Right lobe of liver (tissue), 6 donors: Measurements from ENCODE around the gene HIC1. TPM values are rescaled to one million over a fixed set of nuclear protein-coding genes. Genes with fewer than 3 reads are reported as not detected.

Source experiments
- ATAC-seq, 4 donors: fragments of 200-7000 bp; cut with Tn5 transposase; one replicate each; pipeline ENCODE4 v1.9.1; 2020; ENCODE audit warnings: mild to moderate bottlenecking in 4 of 4, moderate library complexity in 4 of 4
- DNase-seq, 3 donors: peaks; one replicate each; pipeline ENCODE4 v3.0.0-alpha.2; 2020
- H3K27ac ChIP-seq, 3 donors: fragments of 200-600 bp; one replicate each; pipeline ENCODE4 v1.8.0; 2022
- H3K27me3 ChIP-seq, 2 donors: fragments of 200-600 bp; one replicate each; pipeline ENCODE4 v1.8.0; 2022
- H3K36me3 ChIP-seq, 4 donors: fragments of 200-600 bp; sonication (generic) in 1 of 4; one replicate each; pipeline versions ENCODE4 v1.5.1 to v1.8.0; 2017 to 2022; ENCODE audit warnings: control low read depth in 1 of 4
- H3K4me1 ChIP-seq, 4 donors: fragments of 200-600 bp; sonication (generic) in 1 of 4; one replicate each; pipeline versions ENCODE4 v1.5.1 to v1.8.0; 2017 to 2022; ENCODE audit warnings: control low read depth in 1 of 4
- H3K4me3 ChIP-seq, 3 donors: fragments of 200-600 bp; one replicate each; pipeline ENCODE4 v1.8.0; 2022
- H3K9me3 ChIP-seq, 4 donors: fragments of 200-600 bp; sonication (generic) in 1 of 4; one replicate each; pipeline versions ENCODE4 v1.5.1 to v1.8.0; 2017 to 2022; ENCODE audit warnings: control low read depth in 1 of 4
- CTCF ChIP-seq, 4 donors: fragments of 200-600 bp in 3 of 4; fragments of 450-650 bp in 1 of 4; IDR thresholded peaks; one replicate each; pipeline versions ENCODE4 v1.5.1 to v1.8.0; 2016 to 2022; ENCODE audit warnings: antibody characterized with exemption in 4 of 4, mild to moderate bottlenecking in 2 of 4
- POLR2A ChIP-seq: fragments of 450-650 bp; IDR thresholded peaks from one replicate; pipeline ENCODE4 v1.6.1; 2017; ENCODE audit warnings: antibody characterized with exemption, mild to moderate bottlenecking
- WGBS: methylation state at CpG from one replicate; pipeline ENCODE4 v1.1.6; 2018; ENCODE audit warnings: low coverage, low lambda C conversion rate; ENCODE audit not compliant: insufficient coverage; ENCODE audit errors: missing lambda C conversion rate; 5-methylcytosine and 5-hydroxymethylcytosine counted together
- intact Hi-C, 2 donors: fragments of 100-400 bp; cut with DNase I; formaldehyde crosslinking; loops; one replicate each; pipeline versions ENCODE4 v1.11.2 to v1.14.1; 2022
- total RNA-seq, 6 experiments: library from RNA; depleted of rRNA in 2 of 6; stranded (reverse); fragments of >200 nt in 2 of 6; fragmentation: NEBNext Ultra II Directional in 3 of 6; extraction: Animal tissue kit (Norgen Biotek cat#: 25700) in 3 of 6; gene quantifications; one replicate each; pipeline versions ENCODE4 v1.1.0 to v1.2.4, GENCODE V29; 2016 to 2023
- donor health status: DM: no; HTN: yes; CAD: no.
- donor health status: DM: no; HTN: no; CAD: no.
- donor health status: DM: no; HTN: no; CAD: no.
- donor health status: DM: no; HTN: yes; CAD: no.
- donor health status: DM: no; HTN: yes; CAD: no.

The HIC1 gene
- total RNA-seq, 6 experiments from 2014 or later = 4.7 to 14.8 (median 6.1) TPM

GRCh38 chr17:2086306-2086705 lies 31.4 kb downstream of the HIC1 start:
- no peak for TF ChIP-seq POLR2A
- no peak for TF ChIP-seq CTCF (IDR thresholded peaks at IDR 0.05)
- Histone ChIP-seq H3K27me3 (no peaks in the 10 kb centered on the region), H3K4me3 (no peak overlapping the region), H3K36me3 (peaks cover 0 to 5% (median 0%) of the 10 kb centered on the region in 4 donors), H3K27ac (peak overlapping the region; percentile 5 to 82 (median 59)), H3K4me1 (peaks cover 0 to 28% (median 6%) of the 10 kb centered on the region in 4 donors), H3K9me3 (no peaks in the 10 kb centered on the region)
- ATAC-seq = no peak
- intact Hi-C loops = no loop called here
- DNase-seq = no peak
- WGBS = 71% methylated on average over 1 of the region's 3 CpGs

GRCh38 chr17:2087597-2088211 lies 32.8 kb downstream of the HIC1 start:
- intact Hi-C loops = no loop called here
- Histone ChIP-seq H3K36me3 (no peaks in the 10 kb centered on the region), H3K27ac (peak overlapping the region; percentile 30 to 82 (median 31)), H3K4me1 (peaks cover 0 to 28% (median 6%) of the 10 kb centered on the region in 4 donors), H3K9me3 (no peaks in the 10 kb centered on the region), H3K4me3 (no peak overlapping the region), H3K27me3 (no peaks in the 10 kb centered on the region)
- TF ChIP-seq CTCF (IDR thresholded peaks at IDR 0.05) (no peak), POLR2A (no peak)
- ATAC-seq (peak; percentile 11 to 35 (median 26)), DNase-seq (no peak)
- WGBS = 42% methylated on average over 6 of the region's 10 CpGs

- Histone ChIP-seq H3K27ac (peak overlapping the region; percentile 62 to 82 (median 68)), H3K4me1 (peaks cover 0 to 25% (median 5%) of the 10 kb centered on the region in 4 donors), H3K9me3 (no peaks in the 10 kb centered on the region), H3K27me3 (no peaks in the 10 kb centered on the region), H3K36me3 (no peaks in the 10 kb centered on the region), H3K4me3 (no peak overlapping the region)
- WGBS = 52% methylated on average over 8 of the region's 8 CpGs
- TF ChIP-seq POLR2A (no peak), CTCF (IDR thresholded peaks at IDR 0.05) (no peak)
- peak in 1 of 4 donors; percentile 3 for ATAC-seq
- intact Hi-C loops = no loop called here
- no peak for DNase-seq
These were observed 34.1 kb downstream of the HIC1 start for GRCh38 chr17:2089021-2089422.

- no peaks in the 10 kb centered on the region for H3K9me3 ChIP-seq
- no peak overlapping the region for H3K4me3 ChIP-seq
- ATAC-seq = no peak
- no peak for TF ChIP-seq POLR2A
- TF ChIP-seq CTCF (IDR thresholded peaks at IDR 0.05) = no peak
- peaks cover 0 to 27% (median 5%) of the 10 kb centered on the region in 4 donors for H3K4me1 ChIP-seq
- no peaks in the 10 kb centered on the region for H3K27me3 ChIP-seq
- H3K36me3 ChIP-seq = no peaks in the 10 kb centered on the region
- H3K27ac ChIP-seq = peak overlapping the region; percentile 62 to 82 (median 68)
- DNase-seq = no peak
- WGBS = 69% methylated on average over 6 of the region's 9 CpGs
- intact Hi-C loops = no loop called here
These were observed 35.3 kb downstream of the HIC1 start for GRCh38 chr17:2090210-2090641.
